Activated naive CD4-positive, alpha-beta T cell treated with anti-CD3 and anti-CD28 coated beads, Interleukin-2, amount 50 U/mL, for 72 hours (primary cell): ENCODE data around the gene TRAK1. TPM values are rescaled to one million over a fixed set of nuclear protein-coding genes. Genes with fewer than 3 reads are reported as not detected.

Source experiments
- ATAC-seq, 2 donors: fragments of 150-1000 bp; cut with Tn5 transposase; 2 replicates each; pipeline ENCODE4 v1.10.0; 2021; ENCODE audit warnings: mild to moderate bottlenecking in 2 of 2, moderate library complexity in 2 of 2
- DNase-seq, 2 donors: peaks; one replicate each; pipeline ENCODE4 v3.0.0; 2021 to 2022; ENCODE audit warnings: low spot score in 2 of 2
- H3K27ac Mint-ChIP-seq, 2 donors: one replicate each; pipeline ENCODE4 v1.8.0; 2022; ENCODE audit warnings: mild to moderate bottlenecking in 2 of 2, mixed read lengths in 2 of 2
- H3K36me3 Mint-ChIP-seq, 2 donors: one replicate each; pipeline ENCODE4 v1.8.0; 2022; ENCODE audit warnings: mixed read lengths in 2 of 2
- H3K9me3 Mint-ChIP-seq, 2 donors: one replicate each; pipeline ENCODE4 v1.8.0; 2022; ENCODE audit warnings: mixed read lengths in 2 of 2
- total RNA-seq, 2 donors: library from RNA; stranded (reverse); gene quantifications; one replicate each; pipeline ENCODE4 v1.2.3, GENCODE V29; 2022

The TRAK1 gene
- total RNA-seq, 2 donors from 2014 or later: 19.1 to 33.1 TPM

DNA sequence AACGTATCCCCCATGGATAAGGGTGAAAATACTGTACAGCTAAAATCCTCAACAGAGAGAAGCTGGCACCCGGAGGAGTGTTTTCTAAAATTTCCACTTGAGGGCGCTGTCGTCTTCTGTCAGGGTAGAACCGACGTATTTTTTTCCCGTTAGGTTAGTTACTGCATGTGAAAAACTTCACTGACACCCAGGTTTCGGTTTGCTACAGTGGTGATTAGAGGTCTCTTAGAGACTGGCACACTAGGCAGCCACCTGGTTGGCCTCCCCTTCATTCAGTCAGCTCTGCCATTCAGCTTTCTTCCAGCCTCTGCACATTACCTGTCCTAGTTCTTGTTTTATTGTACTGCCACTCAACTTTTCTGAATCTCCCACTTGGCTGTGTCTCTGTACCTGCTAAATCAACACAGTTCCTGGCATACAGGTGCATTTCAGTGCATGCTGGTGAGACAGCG is 156.4 kb downstream of the TRAK1 start:
- Mint-ChIP-seq H3K9me3 (no peaks in the 10 kb centered on the region), H3K36me3 (no peaks in the 10 kb centered on the region), H3K27ac (no peak overlapping the region)
- DNase-seq (peak in 1 of 2 donors; percentile 72), ATAC-seq (peak; percentile 59 to 73)

DNA sequence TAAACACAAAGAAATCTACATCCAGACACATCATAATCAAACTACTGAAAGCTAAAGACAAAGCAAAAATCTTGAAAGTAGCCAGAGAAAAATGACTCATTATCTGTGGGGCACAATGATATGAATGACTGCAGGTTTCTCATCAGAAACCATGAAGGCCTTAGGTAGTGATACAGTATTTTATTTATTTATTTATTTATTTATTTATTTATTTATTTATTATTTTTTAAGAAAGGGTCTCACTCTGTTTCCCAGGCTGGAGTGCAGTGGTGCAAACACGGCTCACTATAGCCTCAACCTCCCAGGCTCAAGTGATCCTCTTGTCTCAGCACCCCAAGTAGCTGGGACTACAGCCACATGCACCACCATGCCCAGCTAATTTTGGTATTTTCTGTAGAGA is 159.6 kb downstream of the TRAK1 start:
- Mint-ChIP-seq H3K36me3 (no peaks in the 10 kb centered on the region), H3K27ac (no peak overlapping the region), H3K9me3 (no peaks in the 10 kb centered on the region)
- no peak for DNase-seq
- peak in 1 of 2 donors; percentile 70 for ATAC-seq

DNA sequence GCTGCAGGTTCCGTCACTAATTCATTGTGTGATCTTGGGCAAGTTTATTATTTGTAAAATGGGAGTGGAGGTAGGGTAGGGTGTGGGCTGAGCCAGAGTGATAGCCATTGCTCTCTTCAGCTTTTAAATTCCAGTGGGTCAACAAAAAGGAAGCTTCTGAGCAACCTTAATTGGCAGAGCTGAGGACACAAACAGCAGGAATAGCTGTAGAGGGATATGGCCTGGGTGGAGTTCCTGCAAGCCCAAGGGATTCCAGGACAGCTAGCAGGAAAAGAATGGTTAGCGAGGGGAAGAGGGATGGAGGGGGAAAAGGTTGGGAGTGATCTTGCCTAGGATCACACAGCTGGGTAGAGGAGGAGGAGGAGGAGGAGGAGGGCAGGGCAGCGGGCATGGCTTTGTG is 163.4 kb downstream of the TRAK1 start:
- DNase-seq (no peak), ATAC-seq (no peak)
- H3K36me3 Mint-ChIP-seq: no peaks in the 10 kb centered on the region

DNA sequence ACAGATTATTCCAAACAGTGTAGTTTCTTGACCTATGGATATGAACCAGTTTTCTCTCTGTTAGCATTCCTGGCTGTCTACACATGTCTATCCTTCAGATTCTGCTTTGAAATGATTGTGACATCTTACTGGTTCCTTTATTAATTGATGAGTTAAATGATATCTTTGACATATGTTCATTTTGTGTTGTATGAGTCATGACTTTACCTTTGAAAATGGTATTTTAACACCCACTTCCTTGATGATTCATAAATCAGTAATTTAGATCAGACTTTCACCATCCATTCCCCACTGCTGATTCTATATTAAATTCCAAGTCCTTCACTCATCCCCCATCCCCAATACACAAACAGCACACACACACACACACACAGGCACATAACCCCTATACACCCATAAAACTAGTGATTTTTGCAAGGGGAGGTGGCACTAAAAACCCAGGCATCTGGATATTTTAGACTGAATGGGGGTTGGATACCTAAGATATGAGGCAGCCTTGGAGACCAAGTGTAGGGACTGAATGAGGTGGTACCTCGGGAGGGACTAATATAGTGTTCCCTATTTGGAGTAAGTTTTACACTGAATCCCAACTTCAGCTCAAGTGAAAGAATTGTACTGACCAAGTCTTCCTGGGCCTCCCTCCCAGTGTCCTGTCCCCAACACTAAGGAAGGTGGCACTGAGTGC is 165.1 kb downstream of the TRAK1 start:
- H3K9me3 Mint-ChIP-seq: no peaks in the 10 kb centered on the region
- H3K36me3 Mint-ChIP-seq: no peaks in the 10 kb centered on the region
- ATAC-seq: peak; percentile 47 to 84
- H3K27ac Mint-ChIP-seq: no peak overlapping the region
- DNase-seq: no peak

More for the DNA sequence above, 163.4 kb downstream of the TRAK1 start:
- Mint-ChIP-seq H3K27ac (no peak overlapping the region), H3K9me3 (no peaks in the 10 kb centered on the region)

DNA sequence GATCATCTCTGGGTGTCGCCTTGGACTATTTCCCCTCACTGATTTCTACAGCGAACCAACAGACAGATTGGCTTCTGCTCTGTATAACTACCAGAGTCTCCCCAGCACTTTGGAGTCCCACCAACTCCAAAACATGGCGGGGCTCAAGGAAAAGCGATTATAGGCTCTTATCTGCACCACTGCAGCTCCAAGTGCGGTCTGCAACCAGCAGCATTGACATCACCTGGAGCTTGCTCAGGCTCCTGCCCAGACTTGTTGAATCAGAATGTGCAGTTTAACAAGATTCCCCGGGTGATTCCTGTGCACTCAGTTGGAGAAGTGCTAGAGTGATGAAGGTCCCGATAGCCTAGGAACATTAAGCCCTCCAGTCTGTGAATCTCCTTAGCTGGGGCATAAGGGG is 165.8 kb downstream of the TRAK1 start:
- no peaks in the 10 kb centered on the region for H3K36me3 Mint-ChIP-seq
- H3K27ac Mint-ChIP-seq: no peak overlapping the region
- H3K9me3 Mint-ChIP-seq: no peaks in the 10 kb centered on the region
- ATAC-seq (no peak), DNase-seq (no peak)

DNA sequence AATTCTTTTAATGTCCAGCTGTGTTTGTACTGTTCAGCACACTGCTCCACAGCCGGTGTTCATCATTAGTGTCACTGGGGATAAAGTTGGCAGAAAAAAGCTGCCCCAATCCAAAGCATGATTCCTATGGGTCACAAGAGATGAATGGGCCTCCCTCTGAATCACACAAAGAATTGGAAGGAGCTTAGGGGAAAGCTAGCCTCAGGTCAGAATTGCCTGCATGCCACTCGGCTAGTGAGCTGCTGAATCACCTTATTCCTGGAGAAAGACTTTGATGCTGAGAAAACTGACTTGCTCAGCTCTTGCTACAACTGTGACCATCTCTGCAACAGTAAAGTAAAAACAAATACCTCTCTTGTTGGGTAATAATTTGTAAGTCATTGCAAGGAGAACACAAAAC is 171.4 kb downstream of the TRAK1 start:
- Mint-ChIP-seq H3K27ac (no peak overlapping the region), H3K9me3 (no peaks in the 10 kb centered on the region), H3K36me3 (peaks cover 0 to 6% of the 10 kb centered on the region in 2 donors)
- DNase-seq: no peak
- no peak for ATAC-seq

DNA sequence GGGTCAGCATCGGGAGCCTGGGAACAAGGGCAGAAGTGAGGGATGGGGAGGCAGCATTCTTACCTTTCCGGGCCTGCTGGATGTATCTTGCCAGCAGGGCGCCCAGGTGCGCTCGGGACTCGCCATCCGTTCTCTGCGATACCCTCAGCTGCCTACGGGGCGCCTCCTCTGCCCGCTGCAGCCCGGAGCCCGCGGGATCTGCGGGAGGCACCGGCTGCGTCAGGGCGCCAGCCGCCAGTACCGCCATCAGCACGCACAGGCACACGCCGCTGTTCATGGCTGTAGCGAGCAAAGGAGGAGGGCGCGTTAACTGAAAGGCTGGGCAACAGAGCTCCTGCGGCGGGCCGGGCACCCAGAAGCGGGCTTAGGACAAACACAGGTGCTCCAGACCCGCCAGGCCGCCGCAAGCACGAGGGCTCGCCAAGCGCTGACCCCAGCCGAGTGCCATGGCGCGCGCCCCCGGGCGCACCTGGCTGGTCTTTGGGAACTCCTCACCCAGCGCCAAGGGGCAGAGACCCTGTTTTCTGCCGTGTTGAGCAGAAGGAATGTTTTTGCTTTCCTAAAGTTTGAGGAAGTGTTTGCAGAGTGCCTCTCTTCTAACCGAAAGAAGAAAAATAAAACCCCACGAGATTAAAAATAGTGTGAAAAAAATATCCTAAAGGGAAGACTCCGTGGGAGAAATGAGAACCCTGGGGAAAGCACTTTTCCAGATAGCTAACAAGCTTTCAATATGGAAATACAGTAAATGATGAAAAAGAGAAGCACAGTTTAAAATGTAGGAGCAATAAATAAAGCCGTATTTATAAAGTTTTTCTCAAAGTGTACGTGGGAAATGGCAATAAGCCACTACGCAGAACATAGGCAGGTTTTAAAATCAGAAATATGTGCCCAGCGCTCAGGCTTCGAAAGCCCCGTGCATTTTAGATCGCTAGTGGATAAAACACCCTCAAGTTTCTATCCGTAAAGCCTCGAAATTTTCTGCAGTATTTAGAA is 172.5 kb downstream of the TRAK1 start:
- Mint-ChIP-seq H3K27ac (no peak overlapping the region), H3K9me3 (no peaks in the 10 kb centered on the region), H3K36me3 (peaks cover 0 to 7% of the 10 kb centered on the region in 2 donors)
- ATAC-seq (peak in 1 of 2 donors; percentile 70), DNase-seq (peak in 1 of 2 donors; percentile 26)

DNA sequence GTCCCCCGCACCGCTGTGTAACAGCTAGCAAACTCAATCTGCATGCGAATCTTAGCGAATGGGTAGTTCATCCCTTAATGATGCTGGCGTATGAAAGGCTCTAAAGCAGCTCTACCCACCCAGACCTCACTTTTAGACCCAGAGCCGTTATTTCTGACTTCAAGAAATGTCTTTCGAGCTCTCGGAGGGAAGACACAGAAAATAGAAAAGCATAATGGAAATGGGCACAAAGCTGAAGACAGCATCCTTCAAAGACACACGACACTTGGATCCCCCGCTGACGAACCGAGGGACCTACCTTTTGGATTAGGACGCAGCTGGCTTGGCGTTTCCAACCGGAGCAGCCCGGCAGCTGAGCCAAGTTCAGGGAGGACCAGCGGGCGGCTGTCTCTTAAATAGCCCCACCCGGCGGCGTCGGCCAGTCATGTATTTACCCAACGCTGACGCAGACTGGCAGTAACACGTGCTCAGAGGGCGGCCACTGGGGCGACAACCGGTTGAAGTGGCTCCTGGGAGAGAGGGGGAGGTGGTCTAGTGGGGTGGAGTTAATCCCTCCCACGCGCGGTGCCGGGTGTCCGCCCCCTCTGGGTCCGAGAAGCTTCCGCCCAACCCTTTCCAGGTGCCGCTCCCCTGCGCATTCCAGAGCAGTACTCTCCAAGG is 173.4 kb downstream of the TRAK1 start:
- ATAC-seq (peak in 1 of 2 donors; percentile 66), DNase-seq (peak in 1 of 2 donors; percentile 21)
- Mint-ChIP-seq H3K9me3 (no peaks in the 10 kb centered on the region), H3K27ac (no peak overlapping the region), H3K36me3 (peaks cover 0 to 7% of the 10 kb centered on the region in 2 donors)

DNA sequence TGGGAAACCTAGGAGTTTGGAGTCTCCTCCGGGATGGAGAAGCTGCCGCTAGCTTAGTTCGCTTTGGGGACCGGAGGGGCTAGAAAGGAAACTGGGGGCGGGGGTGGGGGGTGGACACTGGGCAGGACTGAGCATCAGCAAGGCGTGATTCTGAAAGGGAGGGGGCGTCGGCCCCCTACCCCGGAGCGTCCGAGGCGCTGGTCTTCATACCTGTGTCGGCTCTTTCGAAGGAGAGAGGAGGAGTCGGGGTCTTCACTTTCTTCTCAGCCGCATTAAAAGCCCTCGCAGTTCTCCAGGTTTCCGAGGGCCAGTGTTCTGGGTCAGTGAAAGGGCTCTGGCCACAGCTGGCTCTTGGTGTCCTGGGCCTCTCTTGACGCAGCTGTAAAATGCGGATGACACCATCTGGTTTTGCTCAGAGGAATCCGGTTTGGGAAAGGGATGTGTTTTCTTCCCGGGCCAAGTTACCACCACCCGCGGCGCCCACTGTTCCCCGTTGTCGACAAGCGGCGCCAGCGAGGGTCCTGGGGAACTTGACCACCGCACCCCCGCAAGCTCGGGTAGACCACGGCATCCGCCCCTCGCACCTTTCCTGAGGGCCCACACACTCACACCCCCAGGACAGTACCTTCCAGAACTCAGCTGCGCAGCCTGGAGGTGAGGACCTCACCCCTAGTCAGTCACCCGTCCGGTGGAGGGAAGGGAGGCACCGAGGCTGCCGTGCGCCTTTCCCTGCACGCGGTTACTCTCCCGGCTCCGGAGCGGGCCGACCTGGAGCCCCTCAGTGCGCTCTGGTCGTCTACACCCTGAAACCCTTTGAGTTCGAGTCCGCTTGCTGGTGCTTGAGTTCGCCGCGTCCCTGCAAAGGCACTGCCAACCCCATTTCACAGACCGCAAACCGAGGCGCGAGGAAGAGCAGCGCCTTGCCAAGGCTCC is 174.2 kb downstream of the TRAK1 start:
- DNase-seq (no peak), ATAC-seq (no peak)
- Mint-ChIP-seq H3K27ac (no peak overlapping the region), H3K36me3 (peaks cover 0 to 7% of the 10 kb centered on the region in 2 donors), H3K9me3 (no peaks in the 10 kb centered on the region)

DNA sequence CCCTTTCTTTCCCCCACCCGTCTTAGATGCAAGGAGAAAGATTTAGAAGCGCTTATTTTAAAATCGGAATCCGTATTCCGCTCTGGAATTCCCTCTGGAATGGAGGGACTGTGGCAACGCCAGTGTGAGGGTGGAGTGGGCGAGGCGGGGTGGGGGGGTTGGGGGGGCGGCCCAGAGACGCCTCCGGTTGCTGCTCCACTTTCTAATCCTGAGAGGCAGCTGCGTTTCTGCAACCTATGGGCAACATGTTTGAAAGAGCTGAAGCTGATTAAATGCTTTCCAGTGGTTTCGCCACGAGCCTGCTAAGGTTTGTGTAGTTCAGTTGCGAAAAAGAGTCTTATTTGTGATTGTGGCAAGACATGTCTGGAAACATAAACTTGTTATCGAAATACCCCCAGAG is 174.9 kb downstream of the TRAK1 start, which contains the start of gene CCK:
Gene CCK, minus strand, starts transcription at position 101 of the 400 bp plus-strand sequence. CDS start 2,555 bp downstream, outside the sequence.
- no peak for DNase-seq
- Mint-ChIP-seq H3K9me3 (no peaks in the 10 kb centered on the region), H3K27ac (no peak within 1 kb of the TSS), H3K36me3 (peaks cover 0 to 7% of the 10 kb centered on the region in 2 donors)
- ATAC-seq: no peak

DNA sequence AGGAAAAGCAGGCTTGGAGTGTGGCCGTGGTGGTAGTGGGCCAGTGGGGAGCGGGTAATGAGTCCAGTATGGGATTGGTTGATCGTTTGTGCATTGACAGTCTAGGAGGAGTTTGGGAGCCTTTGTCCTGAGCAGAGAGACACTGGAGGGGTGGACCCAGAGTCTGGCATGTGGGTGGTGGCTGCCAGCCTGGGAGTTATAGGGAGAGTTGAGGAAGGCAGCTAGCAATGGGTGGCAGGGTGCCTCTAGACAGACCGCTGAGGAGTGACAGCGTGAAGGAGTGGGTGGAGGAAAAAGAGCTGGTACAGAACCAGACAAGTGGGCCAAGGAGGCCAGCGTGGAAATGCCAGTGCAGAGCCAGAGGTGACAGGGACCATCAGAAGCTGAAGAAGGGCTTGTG is 176.7 kb downstream of the TRAK1 start:
- DNase-seq: no peak
- Mint-ChIP-seq H3K9me3 (peaks cover 4 to 5% of the 10 kb centered on the region in 2 donors), H3K27ac (no peak overlapping the region), H3K36me3 (peaks cover 8 to 13% of the 10 kb centered on the region in 2 donors)
- ATAC-seq: no peak

DNA sequence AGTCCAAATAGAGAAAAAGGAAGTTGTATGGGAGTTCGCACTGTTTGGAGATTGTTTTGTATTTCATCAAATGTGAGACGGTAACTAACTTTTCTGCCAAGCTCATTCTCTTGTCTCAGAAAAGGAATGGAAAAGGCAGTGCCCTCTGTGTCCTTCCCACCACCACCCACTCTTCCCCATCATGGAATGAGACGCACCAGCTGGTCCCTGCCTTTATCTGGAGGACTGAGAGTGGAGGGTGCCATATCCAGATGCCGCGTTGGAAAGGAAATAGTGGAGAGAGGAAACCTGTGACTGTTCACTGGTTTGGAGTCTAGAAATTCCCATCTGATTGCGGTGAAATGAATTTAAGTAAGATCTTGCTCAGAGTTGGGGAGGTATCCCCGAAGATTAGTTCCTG is 178.5 kb downstream of the TRAK1 start:
- peaks cover 8 to 13% of the 10 kb centered on the region in 2 donors for H3K36me3 Mint-ChIP-seq
- no peak for DNase-seq
- no peak overlapping the region for H3K27ac Mint-ChIP-seq
- ATAC-seq: no peak
- H3K9me3 Mint-ChIP-seq: peaks cover 5 to 8% of the 10 kb centered on the region in 2 donors

DNA sequence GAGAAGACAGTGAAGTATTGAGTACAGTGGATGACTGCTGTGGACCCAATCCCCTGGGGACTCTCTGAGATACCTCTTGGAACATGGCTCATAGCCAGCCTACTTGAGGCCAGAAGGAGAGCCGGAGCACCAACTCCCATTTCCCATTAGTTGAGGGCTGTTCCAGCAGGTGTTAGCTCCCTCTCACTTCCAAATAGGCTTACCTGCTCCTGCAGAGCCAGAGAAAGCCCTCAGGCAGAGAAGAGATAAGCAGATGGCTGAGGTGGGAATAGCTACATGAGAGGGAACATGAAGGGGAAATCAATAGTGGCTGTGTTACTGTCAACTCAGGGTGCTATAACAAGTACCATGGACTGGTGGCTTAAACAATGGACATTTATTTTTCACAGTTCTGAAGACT is 179.4 kb downstream of the TRAK1 start:
- ATAC-seq: no peak
- H3K9me3 Mint-ChIP-seq: peaks cover 5 to 17% of the 10 kb centered on the region in 2 donors
- H3K36me3 Mint-ChIP-seq: peaks cover 8 to 13% of the 10 kb centered on the region in 2 donors
- H3K27ac Mint-ChIP-seq: no peak overlapping the region
- no peak for DNase-seq

DNA sequence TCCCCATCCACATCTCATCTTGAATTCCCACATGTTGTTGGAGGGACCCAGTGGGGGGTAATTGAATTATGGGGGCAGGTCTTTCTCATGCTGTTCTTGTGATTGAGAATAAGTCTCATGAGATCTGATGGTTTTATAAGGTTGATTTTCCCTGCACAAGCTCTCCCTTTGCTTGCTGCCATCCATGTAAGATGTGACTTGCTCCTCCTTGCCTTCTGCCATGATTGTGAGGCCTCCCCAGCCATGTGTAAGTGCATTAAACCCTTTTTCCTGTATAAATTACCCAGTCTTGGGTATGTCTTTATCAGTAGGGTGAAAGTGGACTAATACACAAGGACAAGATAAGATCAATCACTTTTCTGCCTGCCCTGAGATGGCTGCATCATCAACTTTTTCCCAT is 180.6 kb downstream of the TRAK1 start:
- no peak overlapping the region for H3K27ac Mint-ChIP-seq
- peaks cover 8 to 13% of the 10 kb centered on the region in 2 donors for H3K36me3 Mint-ChIP-seq
- DNase-seq: no peak
- H3K9me3 Mint-ChIP-seq: peaks cover 5 to 18% of the 10 kb centered on the region in 2 donors
- ATAC-seq: no peak

DNA sequence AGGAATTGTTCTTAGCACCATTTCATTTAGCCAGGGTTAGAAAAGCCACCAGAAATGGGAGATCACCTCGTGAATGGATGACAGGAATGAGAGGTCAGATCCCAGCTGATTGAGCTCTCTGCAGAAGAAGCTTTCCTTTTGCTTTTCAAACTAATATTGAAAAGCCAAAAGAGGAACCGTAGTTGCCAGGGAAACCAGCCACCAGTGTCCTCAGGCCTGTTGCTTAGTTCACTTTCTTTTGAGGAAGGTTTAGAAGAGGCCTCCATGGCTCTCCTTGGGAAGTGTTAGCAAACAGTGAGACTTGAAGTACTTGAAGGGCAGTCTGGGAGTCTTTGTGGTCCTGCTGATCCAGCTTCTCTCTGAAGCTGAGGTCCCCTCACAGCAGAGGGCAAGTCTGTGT is 182.2 kb downstream of the TRAK1 start:
- Mint-ChIP-seq H3K36me3 (peaks cover 5 to 8% of the 10 kb centered on the region in 2 donors), H3K27ac (no peak overlapping the region), H3K9me3 (peaks cover 5 to 18% of the 10 kb centered on the region in 2 donors)
- ATAC-seq (no peak), DNase-seq (no peak)

DNA sequence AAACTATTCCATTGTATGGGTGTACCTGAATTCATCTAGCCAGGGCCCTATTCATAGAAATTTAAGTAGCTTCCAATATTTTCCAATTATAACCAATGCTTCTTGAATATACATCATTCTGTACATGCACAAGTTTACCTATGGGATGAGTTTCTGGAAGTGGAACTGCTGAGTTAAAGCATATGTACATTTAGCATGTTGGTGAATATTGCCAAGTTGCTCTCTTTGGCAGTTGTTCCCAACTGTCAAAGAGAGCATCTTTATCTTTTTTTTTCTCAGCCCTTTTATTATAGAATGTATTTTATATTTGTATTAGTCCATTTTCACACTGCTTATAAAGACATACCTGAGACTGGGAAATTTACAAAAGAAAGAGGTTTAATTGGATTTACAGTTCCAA is 183.1 kb downstream of the TRAK1 start:
- Mint-ChIP-seq H3K27ac (no peak overlapping the region), H3K9me3 (peaks cover 9 to 23% of the 10 kb centered on the region in 2 donors), H3K36me3 (peaks cover 9 to 14% of the 10 kb centered on the region in 2 donors)
- ATAC-seq (no peak), DNase-seq (no peak)
